ACC112 (cell line): ENCODE results near the gene NEK7.

Experiments
- H2AFZ ChIP-seq: fragments of 200-600 bp; sonication (generic); one replicate; pipeline ENCODE4 v1.6.0; 2017; ENCODE audit warnings: antibody characterized with exemption, low read length; ENCODE audit not compliant: unreplicated experiment
- H3K27ac ChIP-seq: fragments of 200-600 bp; sonication (generic); 2 replicates; pipeline ENCODE4 v1.5.1; 2014; ENCODE audit warnings: low read depth, mild to moderate bottlenecking, antibody characterized with exemption, low read length, moderate library complexity
- H3K27me3 ChIP-seq: fragments of 200-600 bp; sonication (generic); 2 replicates; pipeline ENCODE4 v1.6.1; 2014; ENCODE audit warnings: mild to moderate bottlenecking, antibody characterized with exemption, low read length, moderate library complexity, mixed read lengths; ENCODE audit not compliant: insufficient read depth
- H3K36me3 ChIP-seq: fragments of 200-600 bp; sonication (generic); 2 replicates; pipeline ENCODE4 v1.6.1; 2016; ENCODE audit warnings: mild to moderate bottlenecking, antibody characterized with exemption, low read length, moderate library complexity, mixed read lengths; ENCODE audit not compliant: insufficient read depth
- H3K4me1 ChIP-seq: fragments of 200-600 bp; sonication (generic); one replicate; pipeline ENCODE4 v1.6.1; 2016; ENCODE audit warnings: low read length, mixed read lengths; ENCODE audit not compliant: insufficient read depth, unreplicated experiment, control insufficient read depth
- H3K4me3 ChIP-seq: fragments of 200-600 bp; sonication (generic); 2 replicates; pipeline ENCODE4 v1.5.1; 2014; ENCODE audit warnings: mild to moderate bottlenecking, low read depth, low read length
- H3K79me2 ChIP-seq: fragments of 200-600 bp; sonication (generic); one replicate; pipeline ENCODE4 v1.6.0; 2016; ENCODE audit warnings: low read length; ENCODE audit not compliant: control insufficient read depth, unreplicated experiment, insufficient read depth

Gene NEK7

DNA sequence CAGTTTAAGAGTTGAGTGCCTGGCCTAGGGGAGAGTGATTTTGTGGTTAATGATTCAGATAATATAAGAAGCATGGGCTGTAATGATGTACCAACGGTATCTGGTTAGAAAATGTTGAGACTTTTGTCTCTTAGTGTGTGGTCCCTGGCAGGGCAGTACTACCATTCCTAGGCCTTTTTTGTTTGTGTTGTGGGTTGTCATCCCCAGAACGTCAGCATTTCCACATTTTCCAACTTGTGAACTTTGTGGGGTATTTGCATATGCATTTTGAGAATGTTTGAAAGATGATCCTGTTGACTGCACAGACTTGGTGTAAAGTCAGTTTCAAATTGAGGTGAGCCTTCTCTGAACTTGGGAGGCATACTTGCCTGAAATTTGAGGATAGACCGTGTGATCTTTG lies 11.4 kb downstream of the NEK7 start:
- Histone ChIP-seq H3K36me3 (peaks cover 10% of the 10 kb centered on the region; the same call in 1 of the 2 replicates), H3K27me3 (no peaks in the 10 kb centered on the region), H3K4me3 (no peak overlapping the region; the same call in 1 of the 2 replicates), H3K4me1 (peaks cover 58% of the 10 kb centered on the region), H3K79me2 (peaks cover 100% of the 10 kb centered on the region), H3K27ac (peak overlapping the region; percentile 21), H2AFZ (no peak overlapping the region)

DNA sequence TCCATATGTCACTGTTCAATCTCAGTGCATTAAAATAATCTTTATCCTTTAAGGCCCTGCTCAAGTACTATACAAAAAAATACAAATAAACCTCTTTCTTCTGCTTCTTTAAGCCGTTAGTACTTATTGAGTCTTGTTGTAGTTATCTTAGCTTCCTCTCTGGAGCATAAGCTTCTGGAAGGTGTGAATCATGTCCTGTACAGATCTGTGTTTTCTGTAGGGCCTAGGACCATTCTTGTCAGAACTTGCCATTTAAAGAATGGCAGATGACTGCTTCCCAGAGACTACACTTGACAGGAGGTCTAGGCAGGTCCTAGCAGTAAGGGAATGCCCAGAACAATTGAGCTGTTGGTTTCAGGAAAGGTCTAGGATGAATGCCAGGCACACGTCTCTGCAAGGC lies 12.9 kb downstream of the NEK7 start:
- Histone ChIP-seq H3K4me3 (no peak overlapping the region), H3K79me2 (peaks cover 100% of the 10 kb centered on the region), H3K27me3 (no peaks in the 10 kb centered on the region), H3K36me3 (peaks cover 6% of the 10 kb centered on the region; the same call in 1 of the 2 replicates), H3K27ac (no peak overlapping the region), H2AFZ (no peak overlapping the region), H3K4me1 (peaks cover 70% of the 10 kb centered on the region)

- Histone ChIP-seq H3K79me2 (peaks cover 99% of the 10 kb centered on the region), H3K4me1 (peaks cover 75% of the 10 kb centered on the region)
Measured at GRCh38 chr1:198171667-198172540, 15.1 kb downstream of the NEK7 start.

DNA sequence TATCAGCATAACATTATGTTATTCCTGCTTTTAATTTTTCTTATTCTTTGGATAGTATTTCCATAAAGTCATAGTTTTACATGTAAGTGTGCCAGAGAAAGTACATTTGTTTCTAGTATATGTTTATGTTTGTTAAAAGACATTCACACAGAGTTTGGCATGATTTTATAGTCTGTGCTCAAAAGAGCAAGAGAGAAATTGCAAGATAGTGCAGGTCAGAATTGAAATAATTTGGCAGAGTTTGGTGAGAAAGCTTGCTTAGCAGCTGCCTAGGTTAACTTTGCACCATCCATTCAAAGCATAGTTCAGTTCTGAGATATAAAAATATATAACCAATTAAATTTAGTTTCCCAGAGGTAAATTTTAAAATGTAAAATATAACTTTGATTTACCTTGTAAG lies 17.0 kb downstream of the NEK7 start:
- Histone ChIP-seq H3K4me1 (peaks cover 61% of the 10 kb centered on the region), H3K79me2 (peaks cover 99% of the 10 kb centered on the region), H3K27me3 (no peaks in the 10 kb centered on the region), H3K27ac (no peak overlapping the region), H3K4me3 (no peak overlapping the region), H3K36me3 (no peaks in the 10 kb centered on the region), H2AFZ (no peak overlapping the region)

More at GRCh38 chr1:198171667-198172540, 15.1 kb downstream of the NEK7 start:
- Histone ChIP-seq H3K27me3 (no peaks in the 10 kb centered on the region), H3K36me3 (peaks cover under 1% of the 10 kb centered on the region; the same call in 1 of the 2 replicates), H3K27ac (no peak overlapping the region), H3K4me3 (no peak overlapping the region), H2AFZ (no peak overlapping the region)

DNA sequence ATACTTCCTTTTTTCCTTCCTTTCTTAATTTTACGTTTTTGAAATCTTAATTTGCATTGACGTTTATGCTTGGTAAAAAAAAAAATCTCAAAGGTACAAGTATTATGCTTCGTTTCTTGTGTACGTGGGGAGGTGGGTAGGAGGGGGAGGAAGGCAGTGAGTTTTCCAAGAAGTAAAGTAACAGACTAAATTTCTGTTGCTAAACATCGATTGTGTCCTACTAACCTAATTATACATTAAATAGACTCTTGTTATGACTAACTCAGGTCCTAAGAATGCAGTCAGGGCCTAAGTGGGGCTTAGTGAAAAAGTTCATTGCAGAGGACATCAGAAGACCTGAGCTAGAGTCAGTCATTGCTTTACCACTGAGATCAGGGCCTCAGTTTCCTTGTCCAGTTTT lies 17.5 kb downstream of the NEK7 start:
- no peak overlapping the region for H2AFZ ChIP-seq
- H3K4me1 ChIP-seq, result peaks cover 58% of the 10 kb centered on the region
- peaks cover 99% of the 10 kb centered on the region for H3K79me2 ChIP-seq
- H3K4me3 ChIP-seq, result no peak overlapping the region
- no peaks in the 10 kb centered on the region for H3K27me3 ChIP-seq
- no peak overlapping the region for H3K27ac ChIP-seq
- H3K36me3 ChIP-seq, result no peaks in the 10 kb centered on the region

DNA sequence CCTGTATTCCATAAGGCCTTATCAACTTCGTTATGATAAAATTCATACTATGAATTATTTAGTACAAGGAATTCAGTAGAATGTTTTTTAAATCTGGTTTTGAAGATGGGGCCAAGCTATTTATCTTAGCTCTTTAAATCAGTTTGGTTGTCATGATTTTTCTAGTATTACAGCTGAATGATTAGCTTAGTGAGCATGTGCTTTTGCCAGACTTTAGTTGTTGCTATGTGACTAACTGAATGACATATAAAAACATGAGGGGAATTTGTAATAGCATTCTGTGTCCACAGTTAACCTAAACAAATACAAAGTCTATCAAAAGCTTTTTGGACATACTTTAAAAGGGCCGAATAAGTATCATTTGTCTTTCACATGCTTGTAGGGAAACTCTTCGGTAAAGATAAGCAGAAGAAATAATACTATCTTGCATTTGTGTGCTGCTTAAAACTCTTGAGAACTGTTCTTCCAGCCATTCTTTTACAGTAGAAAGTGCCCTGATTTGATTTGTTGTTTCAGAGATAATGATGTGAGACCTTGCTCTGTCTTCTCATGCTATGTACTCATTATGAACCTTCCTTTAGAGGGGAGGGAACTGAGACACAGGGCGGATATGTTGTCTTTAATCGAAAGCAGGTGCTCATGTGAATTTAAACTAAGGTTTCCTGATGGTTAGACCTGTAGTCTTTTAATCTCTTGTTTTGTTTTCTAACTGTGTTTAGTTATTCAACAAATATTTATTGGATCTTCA lies 18.8 kb downstream of the NEK7 start:
- Histone ChIP-seq H3K27me3 (no peaks in the 10 kb centered on the region), H3K27ac (peak overlapping the region; percentile 59), H3K4me3 (no peak overlapping the region), H3K79me2 (peaks cover 99% of the 10 kb centered on the region), H3K36me3 (no peaks in the 10 kb centered on the region), H3K4me1 (peaks cover 56% of the 10 kb centered on the region), H2AFZ (no peak overlapping the region)

DNA sequence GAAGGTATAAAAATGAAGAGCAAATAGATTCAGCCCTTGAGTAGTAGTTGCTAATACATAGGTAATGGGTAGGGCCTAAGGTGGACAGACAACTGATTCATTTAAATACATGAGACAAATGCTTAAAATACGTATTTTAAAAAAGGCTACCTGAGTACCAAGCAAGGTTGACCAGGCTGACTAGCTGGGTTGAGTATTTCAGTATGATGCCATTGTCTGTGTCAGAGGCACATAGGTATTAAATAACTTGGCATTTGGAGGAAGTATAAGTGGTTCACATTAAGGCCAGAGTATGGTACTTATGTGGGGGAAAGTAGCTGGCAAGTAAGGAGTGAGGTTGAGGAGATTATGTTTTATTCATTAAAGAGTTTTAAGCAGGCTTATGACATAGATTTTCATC lies 19.4 kb downstream of the NEK7 start:
- Histone ChIP-seq H3K36me3 (no peaks in the 10 kb centered on the region), H3K27me3 (no peaks in the 10 kb centered on the region), H3K79me2 (peaks cover 99% of the 10 kb centered on the region), H3K4me3 (no peak overlapping the region), H3K4me1 (peaks cover 56% of the 10 kb centered on the region), H2AFZ (no peak overlapping the region), H3K27ac (peak overlapping the region; percentile 59; the same call in 1 of the 2 replicates)

DNA sequence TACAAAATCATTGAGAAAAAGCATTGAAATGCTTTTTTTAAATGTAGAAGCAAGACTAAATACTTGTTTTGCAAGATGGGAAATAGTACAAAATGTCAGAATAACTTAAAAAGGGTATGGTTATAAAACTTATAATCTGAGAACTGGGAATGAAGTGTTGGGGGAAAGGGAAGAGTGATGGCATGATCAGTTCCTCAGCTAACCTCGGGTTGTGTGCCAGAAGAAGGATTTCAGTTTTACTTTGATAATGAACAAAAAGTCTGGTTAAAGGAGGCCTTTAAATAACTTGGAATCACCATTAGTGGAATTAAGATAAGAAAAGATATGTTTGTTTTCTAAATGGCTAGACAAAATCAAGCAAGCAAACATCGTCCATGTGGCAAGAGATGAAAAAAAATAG lies 20.7 kb downstream of the NEK7 start:
- H3K79me2 ChIP-seq, result peaks cover 99% of the 10 kb centered on the region

GRCh38 chr1:198178615-198179014 lies 21.8 kb downstream of the NEK7 start:
- Histone ChIP-seq H3K79me2 (peaks cover 99% of the 10 kb centered on the region), H3K27ac (no peak overlapping the region), H3K4me1 (peaks cover 39% of the 10 kb centered on the region), H2AFZ (no peak overlapping the region), H3K27me3 (no peaks in the 10 kb centered on the region), H3K36me3 (no peaks in the 10 kb centered on the region), H3K4me3 (no peak overlapping the region)

More for the DNA sequence above, 20.7 kb downstream of the NEK7 start:
- Histone ChIP-seq H3K4me3 (peak overlapping the region; percentile 9; the same call in 1 of the 2 replicates), H3K4me1 (peaks cover 46% of the 10 kb centered on the region), H3K27me3 (no peaks in the 10 kb centered on the region), H2AFZ (no peak overlapping the region), H3K27ac (no peak overlapping the region), H3K36me3 (no peaks in the 10 kb centered on the region)

DNA sequence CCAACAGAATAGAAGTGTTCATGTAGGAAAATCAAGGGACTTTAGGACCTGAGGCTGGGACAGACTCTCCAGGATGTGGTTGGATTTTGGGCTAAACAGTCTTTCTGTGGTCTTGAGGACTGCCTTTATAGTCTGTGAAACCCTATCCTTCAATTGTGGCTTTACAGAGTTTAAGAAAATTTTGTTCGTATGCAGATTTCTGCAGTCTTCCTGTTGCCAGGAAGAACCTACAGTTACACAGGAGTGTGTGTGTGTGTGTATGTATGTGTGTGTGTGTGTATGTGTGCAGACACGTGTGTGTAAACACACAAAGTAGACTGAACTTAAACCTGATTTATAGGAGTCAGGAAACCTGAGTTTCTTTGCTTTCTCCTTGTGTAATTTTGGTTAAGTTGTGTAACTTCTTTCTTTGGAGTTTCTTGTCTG lies 22.8 kb downstream of the NEK7 start:
- peaks cover 30% of the 10 kb centered on the region for H3K4me1 ChIP-seq
- no peak overlapping the region for H3K4me3 ChIP-seq
- H3K27me3 ChIP-seq, result no peaks in the 10 kb centered on the region
- no peak overlapping the region for H2AFZ ChIP-seq
- 0 out of 2 replicates have a peak overlapping the region, but pooled peaks have one; percentile 2 for H3K27ac ChIP-seq
- H3K79me2 ChIP-seq, result peaks cover 99% of the 10 kb centered on the region
- H3K36me3 ChIP-seq, result no peaks in the 10 kb centered on the region
